SH-SY5Y (cell line): ENCODE measurements around the gene RERE.

Experiments used
- GATA2 ChIP-seq: IDR thresholded peaks from 2 replicates; pipeline ENCODE4 v1.6.1; 2011; ENCODE audit warnings: mild to moderate bottlenecking, low read depth, low read length
- GATA3 ChIP-seq: IDR thresholded peaks from 2 replicates; pipeline ENCODE4 v1.6.1; 2011; ENCODE audit warnings: low read depth, mild to moderate bottlenecking, low read length, moderate library complexity

DNA sequence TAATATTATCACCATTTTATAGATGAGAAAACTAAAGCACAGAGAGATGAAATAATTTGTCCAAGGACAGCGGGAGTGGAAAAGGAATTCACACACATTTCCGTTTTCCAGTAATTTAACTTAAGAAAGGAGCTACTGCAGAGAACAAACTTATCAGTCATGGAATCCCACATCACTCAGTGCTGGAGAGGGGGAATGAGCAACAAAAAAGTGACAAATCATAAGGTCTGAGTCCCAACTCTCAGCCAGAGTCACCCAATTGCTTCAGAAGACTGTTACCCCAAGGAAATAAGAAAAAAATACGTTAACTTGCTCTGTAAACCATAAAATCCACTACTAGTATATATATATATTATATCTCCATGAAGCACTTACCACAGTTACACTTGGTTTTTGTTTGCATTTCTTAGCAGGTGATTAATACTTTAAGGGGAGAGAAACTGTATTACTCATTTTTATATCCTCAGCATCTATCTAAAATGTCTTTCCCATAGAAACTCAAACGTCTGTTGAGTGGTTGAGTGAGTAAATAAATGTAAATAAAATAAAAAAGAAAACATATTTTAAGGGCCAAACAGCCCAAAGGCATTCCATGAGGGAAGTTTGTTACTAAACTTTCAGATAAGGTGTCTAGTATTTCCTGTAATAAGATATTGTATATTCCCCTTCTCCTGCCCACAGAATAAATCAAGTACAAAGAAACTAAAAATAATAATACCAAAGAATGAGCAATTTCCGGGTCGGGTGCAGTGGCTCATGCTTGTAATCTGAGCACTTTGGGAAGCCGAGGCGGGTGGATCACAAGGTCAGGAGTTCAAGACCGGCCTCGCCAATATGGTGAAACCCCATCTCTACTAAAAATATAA lies 422.8 kb downstream of the RERE start:
- TF ChIP-seq GATA2 (no peak), GATA3 (no peak)
